H1 (cell line): ENCODE results near the gene IFNK. TPM values are rescaled to one million over a fixed set of nuclear protein-coding genes. Genes with fewer than 3 reads are reported as not detected.

Source experiments
- CTCF ChIA-PET: fragments of 300-600 bp; sonication (Branson Sonifier 250); formaldehyde crosslinking; loops from one replicate; lab custom pipeline; 2021; ENCODE audit not compliant: partially characterized antibody; lab: Charles Lee
- POLR2A ChIA-PET: fragments of 300-600 bp; sonication (Branson Sonifier 250); formaldehyde crosslinking; loops from one replicate; lab custom pipeline; 2021; ENCODE audit warnings: inconsistent platforms; ENCODE audit not compliant: partially characterized antibody; lab: Charles Lee
- DNase-seq, 2 experiments: peaks; one replicate each; pipeline versions ENCODE4 v3.0.0 to v3.0.0-alpha.2; 2010 to 2022; ENCODE audit warnings: low spot score in 2 of 2, low read depth in 1 of 2, mixed read lengths in 1 of 2
- FAIRE-seq: peaks from 2 replicates; lab custom pipeline; 2011; peaks lifted over from hg19 to GRCh38; lab: Jason Lieb, UNC
- H2AFZ ChIP-seq: 2 replicates; pipeline ENCODE4 v1.8.1; 2012; ENCODE audit warnings: low read length, inconsistent platforms
- H2AK5ac ChIP-seq: 2 replicates; pipeline ENCODE4 v1.6.1; 2013; ENCODE audit warnings: low read depth, low read length
- H2BK120ac ChIP-seq: replicated peaks from 2 replicates; pipeline ENCODE3; 2013; ENCODE audit warnings: low read depth, low read length, inconsistent platforms
- H2BK12ac ChIP-seq: 2 replicates; pipeline ENCODE4 v1.6.1; 2013; ENCODE audit warnings: low read depth, low read length
- H2BK15ac ChIP-seq: 2 replicates; pipeline ENCODE4 v1.6.1; 2013; ENCODE audit warnings: low read length
- H2BK20ac ChIP-seq: 2 replicates; pipeline ENCODE4 v1.6.1; 2013; ENCODE audit warnings: low read length
- H2BK5ac ChIP-seq: 2 replicates; pipeline ENCODE4 v1.6.1; 2013; ENCODE audit warnings: low read depth, low read length
- H3K14ac ChIP-seq: 2 replicates; pipeline ENCODE4 v1.6.1; 2013; ENCODE audit warnings: inconsistent platforms; ENCODE audit not compliant: insufficient read length
- H3K18ac ChIP-seq: 2 replicates; pipeline ENCODE4 v1.6.1; 2013; ENCODE audit warnings: low read length; ENCODE audit errors: extremely low read depth
- H3K23ac ChIP-seq: 2 replicates; pipeline ENCODE4 v1.6.1; 2013; ENCODE audit warnings: inconsistent platforms; ENCODE audit not compliant: insufficient read length
- H3K23me2 ChIP-seq: 2 replicates; pipeline ENCODE4 v1.6.1; 2013; ENCODE audit warnings: low read depth, low read length
- H3K27ac ChIP-seq: 2 replicates; pipeline ENCODE4 v1.6.1; 2011; ENCODE audit warnings: low read depth, low read length, inconsistent platforms
- H3K27me3 ChIP-seq, 4 experiments: replicated peaks in 1 of 4; 1 replicate in 1 of 4; 2 replicates in 3 of 4; pipeline versions ENCODE4 v1.6.1 to v1.8.1; 2011 to 2013; ENCODE audit warnings: low read length in 3 of 4, mild to moderate bottlenecking in 3 of 4, inconsistent platforms in 2 of 4, mixed read lengths in 2 of 4, moderate library complexity in 1 of 4; ENCODE audit not compliant: control insufficient read depth in 3 of 4, insufficient read depth in 3 of 4; ENCODE audit errors: extremely low read depth in 1 of 4
- H3K36me3 ChIP-seq, 4 experiments: 2 replicates each; pipeline versions ENCODE4 v1.6.1 to v1.8.1; 2011 to 2013; ENCODE audit warnings: mild to moderate bottlenecking in 4 of 4, low read length in 3 of 4, moderate library complexity in 2 of 4, control low read depth in 1 of 4, inconsistent platforms in 1 of 4; ENCODE audit not compliant: insufficient read depth in 4 of 4, control insufficient read depth in 2 of 4
- H3K4ac ChIP-seq: replicated peaks from 2 replicates; pipeline ENCODE3; 2013; ENCODE audit warnings: low read length, low read depth, mixed read lengths, inconsistent platforms; ENCODE audit not compliant: insufficient read length
- H3K4me1 ChIP-seq, 4 experiments: replicated peaks in 1 of 4; 1 replicate in 1 of 4; 2 replicates in 3 of 4; pipeline versions ENCODE4 v1.6.1 to v1.8.1; 2011 to 2013; ENCODE audit warnings: low read length in 3 of 4, inconsistent platforms in 2 of 4, mixed read lengths in 1 of 4; ENCODE audit not compliant: insufficient read depth in 4 of 4, control insufficient read depth in 3 of 4
- H3K4me2 ChIP-seq, 2 experiments: 2 replicates each; pipeline versions ENCODE4 v1.6.1 to v1.8.1; 2011 to 2013; ENCODE audit warnings: low read depth in 2 of 2, low read length in 2 of 2, control low read depth in 1 of 2, inconsistent platforms in 1 of 2, mild to moderate bottlenecking in 1 of 2; ENCODE audit not compliant: insufficient read depth in 1 of 2
- H3K4me3 ChIP-seq, 4 experiments: fragments of 200-600, 300-600 bp in 1 of 4; sonication (generic), shearing (Covaris generic), sonication (Bioruptor Twin) in 1 of 4; 2 replicates each; pipeline versions ENCODE4 v1.5.1 to v1.8.1; 2011 to 2016; ENCODE audit warnings: low read length in 4 of 4, low read depth in 3 of 4, control low read depth in 2 of 4, inconsistent platforms in 2 of 4, mild to moderate bottlenecking in 2 of 4, mixed read lengths in 1 of 4, moderate library complexity in 1 of 4; ENCODE audit not compliant: insufficient read depth in 2 of 4; ENCODE audit errors: extremely low read depth in 1 of 4
- H3K56ac ChIP-seq: replicated peaks from 2 replicates; pipeline ENCODE3; 2013; ENCODE audit warnings: low read depth, mild to moderate bottlenecking, mixed read lengths, low read length, inconsistent platforms; ENCODE audit not compliant: insufficient read length
- H3K79me1 ChIP-seq: 2 replicates; pipeline ENCODE4 v1.6.1; 2013; ENCODE audit warnings: low read depth, low read length, control low read depth
- H3K79me2 ChIP-seq, 2 experiments: 2 replicates each; pipeline versions ENCODE4 v1.6.1 to v1.8.1; 2012 to 2013; ENCODE audit warnings: low read length in 2 of 2, mild to moderate bottlenecking in 2 of 2, inconsistent platforms in 1 of 2; ENCODE audit not compliant: insufficient read depth in 2 of 2, control insufficient read depth in 1 of 2
- H3K9ac ChIP-seq, 4 experiments: replicated peaks in 1 of 4; 1 replicate in 1 of 4; 2 replicates in 3 of 4; pipeline versions ENCODE4 v1.6.1 to v1.8.1; 2011 to 2013; ENCODE audit warnings: low read depth in 3 of 4, low read length in 3 of 4, control low read depth in 2 of 4, mild to moderate bottlenecking in 2 of 4, moderate library complexity in 2 of 4, inconsistent platforms in 1 of 4; ENCODE audit errors: extremely low read depth in 1 of 4
- H3K9me3 ChIP-seq, 2 experiments: 2 replicates each; pipeline versions ENCODE4 v1.6.1 to v1.8.1; 2012 to 2013; ENCODE audit warnings: mild to moderate bottlenecking in 2 of 2, moderate library complexity in 2 of 2, control low read depth in 1 of 2, inconsistent platforms in 1 of 2, low read depth in 1 of 2, low read length in 1 of 2, mixed read lengths in 1 of 2; ENCODE audit not compliant: insufficient read depth in 2 of 2
- H4K20me1 ChIP-seq, 2 experiments: replicated peaks in 1 of 2; 2 replicates each; pipeline versions ENCODE3 to v1.8.1; 2011 to 2013; ENCODE audit warnings: inconsistent platforms in 2 of 2, low read length in 2 of 2, mild to moderate bottlenecking in 1 of 2; ENCODE audit not compliant: insufficient read depth in 2 of 2, control insufficient read depth in 1 of 2
- H4K5ac ChIP-seq: 2 replicates; pipeline ENCODE4 v1.6.1; 2013; ENCODE audit warnings: low read length, low read depth, mixed read lengths, inconsistent platforms; ENCODE audit not compliant: insufficient read length
- H4K8ac ChIP-seq: 2 replicates; pipeline ENCODE4 v1.8.0; 2013; ENCODE audit warnings: mild to moderate bottlenecking, moderate library complexity, low read length, inconsistent platforms; ENCODE audit not compliant: insufficient read depth; ENCODE audit errors: extremely low read depth
- H4K91ac ChIP-seq: replicated peaks from 2 replicates; pipeline ENCODE3; 2013; ENCODE audit warnings: low read length, mixed read lengths, inconsistent platforms; ENCODE audit not compliant: insufficient read length
- MAX ChIP-seq: IDR thresholded peaks from 2 replicates; pipeline ENCODE4 v1.6.1; 2012; ENCODE audit warnings: inconsistent platforms
- YY1 ChIP-seq: IDR thresholded peaks from 2 replicates; pipeline ENCODE4 v1.6.1; 2011; ENCODE audit warnings: low read depth, mild to moderate bottlenecking, low read length
- WGBS, 2 experiments: shearing (Covaris generic) in 1 of 2; methylation state at CpG; one replicate each; pipeline versions ENCODE4 v1.1.6 to v1.1.7; 2013 to 2015; ENCODE audit warnings: low lambda C conversion rate in 2 of 2, mixed read lengths in 2 of 2, inconsistent platforms in 1 of 2, low coverage in 1 of 2, missing lambda C conversion rate in 1 of 2; ENCODE audit not compliant: insufficient replicate concordance in 2 of 2, insufficient coverage in 1 of 2, insufficient read length in 1 of 2; ENCODE audit errors: extremely low coverage in 1 of 2, missing lambda C conversion rate in 1 of 2; 5-methylcytosine and 5-hydroxymethylcytosine counted together
- polyA plus RNA-seq, 7 experiments: library from polyadenylated mRNA; depleted of rRNA in 3 of 7; stranded (reverse) in 5 of 7; unstranded in 2 of 7; fragments of >200 nt in 5 of 7; fragments of 200-250 nt in 2 of 7; gene quantifications; 1 replicate in 5 of 7; 2 replicates in 1 of 7; 4 replicates in 1 of 7; pipeline versions ENCODE4 v1.2.1 to v1.2.3, GENCODE V29; 2011 to 2013; ENCODE audit warnings: missing spikeins in 2 of 7, mixed read lengths in 2 of 7
- total RNA-seq: library from RNA; stranded (reverse); fragmentation: NEBNext Ultra II Directional; extraction: Animal tissue kit (Norgen Biotek cat#: 25700); gene quantifications from 2 replicates; pipeline ENCODE4 v1.2.1, GENCODE V29; 2021

IFNK gene
- total and polyA plus RNA-seq, 2 of the 8 experiments (the other 6 are each of a cell fraction or from before 2014, with no cell fraction given): not detected

GRCh38 chr9:27487128-27487640, 36.9 kb upstream of the IFNK start:
- no peak overlapping the region for H3K9ac ChIP-seq
- H2BK12ac ChIP-seq: no peak overlapping the region; the same call in 1 of the 2 replicates
- DNase-seq: no peak
- H3K27ac ChIP-seq: peak overlapping the region; percentile 22; the same call in 1 of the 2 replicates
- H3K23ac ChIP-seq: no peak overlapping the region
- no peak overlapping the region for H3K14ac ChIP-seq
- H2BK5ac ChIP-seq: no peak overlapping the region
- H2BK15ac ChIP-seq: no peak overlapping the region
- no peaks in the 10 kb centered on the region for H3K36me3 ChIP-seq
- H4K91ac ChIP-seq: no peak overlapping the region
- H3K23me2 ChIP-seq: no peaks in the 10 kb centered on the region
- H3K79me1 ChIP-seq: peaks cover 2% of the 10 kb centered on the region; the same call in 1 of the 2 replicates
- POLR2A ChIA-PET: no interaction called here
- peaks cover 0 to 3% of the 10 kb centered on the region in 2 experiments; a peak in 1 of 4 replicates for H3K79me2 ChIP-seq
- H3K4me2 ChIP-seq: no peak overlapping the region
- no peak overlapping the region for H2AK5ac ChIP-seq
- H3K56ac ChIP-seq: no peak overlapping the region
- TF ChIP-seq YY1: no peak
- no peak for TF ChIP-seq MAX
- TF ChIP-seq, all 59 proteins: peak for 0
- peaks cover 11 to 27% (median 18%) of the 10 kb centered on the region in 4 experiments; a peak in 6 of 7 replicates for H3K4me1 ChIP-seq
- no peak for FAIRE-seq
- no peaks in the 10 kb centered on the region for H4K20me1 ChIP-seq
- H2AFZ ChIP-seq: no peak overlapping the region
- H3K4ac ChIP-seq: no peak overlapping the region
- no peak overlapping the region for H2BK20ac ChIP-seq
- no peak overlapping the region for H3K4me3 ChIP-seq
- no peak overlapping the region for H4K8ac ChIP-seq
- 68% methylated on average over 5 of the region's 5 CpGs; no CpG with 5 or more reads in 1 of the 2 experiments for WGBS, 2 experiments
- no peak overlapping the region for H3K18ac ChIP-seq
- no peak overlapping the region for H2BK120ac ChIP-seq
- CTCF ChIA-PET: interaction anchor here (1.4 to 5.2 kb wide), 5 partner anchors 9 to 154 kb away, joined by 3 to 32 read pairs (median 19); partner anchors contain the start of gene MOB3B
- H3K27me3 ChIP-seq: no peaks in the 10 kb centered on the region
- no peaks in the 10 kb centered on the region for H3K9me3 ChIP-seq
- no peak overlapping the region for H4K5ac ChIP-seq
